Thyroid gland (tissue), 4 donors: Measurements from ENCODE around the gene AKAP5.

ENCODE experiments used
- CTCF ChIP-seq, 6 experiments: fragments of 200-600 bp in 3 of 6; fragments of 450-650 bp in 3 of 6; sonication (generic) in 3 of 6; IDR thresholded peaks; one replicate each; pipeline ENCODE4 v1.5.1; 2016 to 2019; ENCODE audit warnings: antibody characterized with exemption in 6 of 6, mild to moderate bottlenecking in 2 of 6, inconsistent platforms in 1 of 6, moderate library complexity in 1 of 6
- POLR2A ChIP-seq, 2 donors: fragments of 450-650 bp; IDR thresholded peaks; one replicate each; pipeline ENCODE4 v1.6.1; 2017; ENCODE audit warnings: antibody characterized with exemption in 2 of 2, mild to moderate bottlenecking in 2 of 2, moderate library complexity in 1 of 2

GRCh38 chr14:64444140-64444539 lies 21.2 kb upstream of the AKAP5 start:
- TF ChIP-seq CTCF (IDR thresholded peaks at IDR 0.05) (no peak), POLR2A (IDR thresholded peaks at IDR 0.05) (no peak)
